Fibroblast of lung (primary cell): Measurements from ENCODE around the gene TMEM126B.

Source experiments
- EZH2 ChIP-seq: IDR thresholded peaks from 2 replicates; pipeline ENCODE4 v1.5.1; 2012; ENCODE audit warnings: low read length, control low read depth, mild to moderate bottlenecking; ENCODE audit errors: missing control alignments
- TF ChIP-seq, protein P1 (sequence below), 2 donors: IDR thresholded peaks in 1 of 2; conservative IDR thresholded peaks in 1 of 2; 1 replicate in 1 of 2; 2 replicates in 1 of 2; pipeline ENCODE4 v1.5.1; 2011 to 2012; ENCODE audit warnings: low read length in 2 of 2, control low read depth in 1 of 2, inconsistent platforms in 1 of 2, low read depth in 1 of 2, mild to moderate bottlenecking in 1 of 2

DNA sequence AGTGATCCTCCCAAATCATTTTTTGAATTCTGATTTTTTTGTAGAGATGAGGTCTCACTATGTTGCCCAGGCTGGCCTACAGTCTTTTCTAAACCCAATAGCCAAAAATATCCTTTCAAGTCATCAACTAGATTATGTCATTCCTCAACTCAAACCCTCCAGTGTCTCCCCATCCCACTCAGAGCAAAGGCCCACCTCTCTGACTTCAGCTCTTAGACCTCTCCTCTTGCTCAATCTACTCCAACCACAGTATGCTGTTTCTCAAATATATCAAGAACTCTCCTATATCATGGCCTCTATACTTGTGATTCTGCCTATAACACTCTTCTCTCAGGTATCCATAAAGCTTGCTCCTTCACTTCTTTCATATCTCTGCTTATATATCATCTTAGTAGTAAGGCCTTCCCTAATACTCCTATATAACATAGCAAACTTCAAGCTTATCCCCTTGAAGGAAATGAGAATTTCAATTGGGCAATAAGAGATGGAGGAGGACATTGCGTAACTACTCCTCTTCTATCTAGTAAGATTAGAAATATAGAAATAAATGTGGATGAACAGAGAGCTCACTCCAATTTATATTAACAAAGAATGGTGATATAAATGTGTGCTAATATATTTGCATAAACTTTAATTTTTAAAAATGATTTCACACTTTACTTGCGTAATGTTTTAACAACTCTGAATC, 25.7 kb upstream of the TMEM126B start:
- TF ChIP-seq, protein P1, sequence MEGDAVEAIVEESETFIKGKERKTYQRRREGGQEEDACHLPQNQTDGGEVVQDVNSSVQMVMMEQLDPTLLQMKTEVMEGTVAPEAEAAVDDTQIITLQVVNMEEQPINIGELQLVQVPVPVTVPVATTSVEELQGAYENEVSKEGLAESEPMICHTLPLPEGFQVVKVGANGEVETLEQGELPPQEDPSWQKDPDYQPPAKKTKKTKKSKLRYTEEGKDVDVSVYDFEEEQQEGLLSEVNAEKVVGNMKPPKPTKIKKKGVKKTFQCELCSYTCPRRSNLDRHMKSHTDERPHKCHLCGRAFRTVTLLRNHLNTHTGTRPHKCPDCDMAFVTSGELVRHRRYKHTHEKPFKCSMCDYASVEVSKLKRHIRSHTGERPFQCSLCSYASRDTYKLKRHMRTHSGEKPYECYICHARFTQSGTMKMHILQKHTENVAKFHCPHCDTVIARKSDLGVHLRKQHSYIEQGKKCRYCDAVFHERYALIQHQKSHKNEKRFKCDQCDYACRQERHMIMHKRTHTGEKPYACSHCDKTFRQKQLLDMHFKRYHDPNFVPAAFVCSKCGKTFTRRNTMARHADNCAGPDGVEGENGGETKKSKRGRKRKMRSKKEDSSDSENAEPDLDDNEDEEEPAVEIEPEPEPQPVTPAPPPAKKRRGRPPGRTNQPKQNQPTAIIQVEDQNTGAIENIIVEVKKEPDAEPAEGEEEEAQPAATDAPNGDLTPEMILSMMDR (conservative IDR thresholded peaks at IDR 0.05 in 1 of 2, IDR thresholded peaks at IDR 0.05 in 1 of 2; ENCODE audit: low read depth in 1 of 2, low read length in 2 of 2) = no peak
- no peak for TF ChIP-seq EZH2
